ENCODE data around the gene AFDN.

DNA sequence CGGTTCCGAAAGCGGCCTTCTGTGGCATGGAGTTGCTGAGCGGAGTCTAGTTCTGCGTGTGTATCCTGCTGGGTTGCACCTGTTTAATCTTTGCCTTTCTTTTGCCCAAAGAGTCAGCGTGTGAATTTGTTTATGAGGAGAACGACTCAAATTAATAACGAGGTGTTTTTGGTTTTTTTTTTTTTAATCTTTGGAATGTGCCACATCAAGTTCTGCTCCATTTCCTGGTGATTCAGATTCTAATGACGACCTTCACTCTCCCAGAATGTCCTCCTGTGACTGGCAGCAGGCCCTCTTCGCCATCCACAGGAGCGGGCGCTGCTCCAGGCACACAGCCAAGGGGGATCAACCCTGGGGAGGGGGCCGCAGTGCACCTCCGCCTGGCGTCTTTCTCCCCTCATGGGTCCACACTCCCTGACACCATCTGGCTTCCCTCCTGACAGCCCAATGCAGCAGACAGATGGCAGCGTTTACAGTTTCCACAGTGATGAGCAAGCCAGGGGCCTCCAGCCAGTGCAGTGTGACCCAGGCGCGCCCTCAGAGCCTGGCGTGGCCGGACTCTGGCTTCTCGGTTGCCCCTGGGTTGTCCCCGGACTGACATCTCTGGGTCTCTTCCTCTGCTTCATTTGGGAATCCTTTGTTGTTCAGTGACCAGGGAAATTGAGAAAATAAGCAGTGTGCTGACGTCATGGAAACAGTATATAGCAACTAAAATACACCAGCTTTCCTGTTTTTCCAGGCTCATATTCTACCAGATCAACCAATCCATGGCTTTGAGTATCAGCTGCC, 27.5 kb upstream of the AFDN start:
- TF ChIP-seq, protein P1, sequence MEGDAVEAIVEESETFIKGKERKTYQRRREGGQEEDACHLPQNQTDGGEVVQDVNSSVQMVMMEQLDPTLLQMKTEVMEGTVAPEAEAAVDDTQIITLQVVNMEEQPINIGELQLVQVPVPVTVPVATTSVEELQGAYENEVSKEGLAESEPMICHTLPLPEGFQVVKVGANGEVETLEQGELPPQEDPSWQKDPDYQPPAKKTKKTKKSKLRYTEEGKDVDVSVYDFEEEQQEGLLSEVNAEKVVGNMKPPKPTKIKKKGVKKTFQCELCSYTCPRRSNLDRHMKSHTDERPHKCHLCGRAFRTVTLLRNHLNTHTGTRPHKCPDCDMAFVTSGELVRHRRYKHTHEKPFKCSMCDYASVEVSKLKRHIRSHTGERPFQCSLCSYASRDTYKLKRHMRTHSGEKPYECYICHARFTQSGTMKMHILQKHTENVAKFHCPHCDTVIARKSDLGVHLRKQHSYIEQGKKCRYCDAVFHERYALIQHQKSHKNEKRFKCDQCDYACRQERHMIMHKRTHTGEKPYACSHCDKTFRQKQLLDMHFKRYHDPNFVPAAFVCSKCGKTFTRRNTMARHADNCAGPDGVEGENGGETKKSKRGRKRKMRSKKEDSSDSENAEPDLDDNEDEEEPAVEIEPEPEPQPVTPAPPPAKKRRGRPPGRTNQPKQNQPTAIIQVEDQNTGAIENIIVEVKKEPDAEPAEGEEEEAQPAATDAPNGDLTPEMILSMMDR (IDR thresholded peaks at IDR 0.05), result no peak
- TF ChIP-seq POLR2A (IDR thresholded peaks at IDR 0.05), result no peak
- TF ChIP-seq EP300 (IDR thresholded peaks at IDR 0.05; ENCODE audit: low read depth), result no peak
- no peak for TF ChIP-seq POLR2AphosphoS5 (IDR thresholded peaks at IDR 0.05)
